ENCODE measurements around the gene HAO1. TPM values are rescaled to one million over a fixed set of nuclear protein-coding genes. Genes with fewer than 3 reads are reported as not detected.

Gene HAO1
- total RNA-seq, 3 donors from 2014 or later (not counting 1 experiment from before 2014, with no cell fraction given) = not detected

- Histone ChIP-seq H3K4me1 (ENCODE audit: control insufficient read depth, insufficient read depth, low read length) (no peaks in the 10 kb centered on the region), H3K4me3 (ENCODE audit: low read length) (no peak overlapping the region), H3K9me3 (ENCODE audit: control insufficient read depth, insufficient read depth, low read length) (no peaks in the 10 kb centered on the region), H3K27ac (ENCODE audit: low read length) (no peak overlapping the region), H3K36me3 (ENCODE audit: control insufficient read depth, insufficient read depth, low read length) (no peaks in the 10 kb centered on the region), H3K27me3 (ENCODE audit: control insufficient read depth, insufficient read depth, low read length) (no peaks in the 10 kb centered on the region)
- no peaks in the 10 kb centered on the region for H3K36me3 Mint-ChIP-seq
- intact Hi-C loops (cut with micrococcal nuclease) = no loop called here
- peaks cover 0 to 2% of the 10 kb centered on the region in 2 donors for H3K9me3 Mint-ChIP-seq
- H3K27me3 Mint-ChIP-seq (ENCODE audit: low read depth in 2 of 2) = peaks cover 10 to 12% of the 10 kb centered on the region in 2 donors
- H3K4me1 Mint-ChIP-seq = no peaks in the 10 kb centered on the region
- no peak overlapping the region for H3K4me3 Mint-ChIP-seq
- H3K27ac Mint-ChIP-seq = no peak overlapping the region
- no peak for DNase-seq
- WGBS (ENCODE audit: insufficient coverage) = no CpG with 5 or more reads among the region's 2 CpGs
- no peak for TF ChIP-seq CTCF (IDR thresholded peaks at IDR 0.05)
- no peak for ATAC-seq
Measured at GRCh38 chr20:7849675-7850074, 90.6 kb downstream of the HAO1 start.

- Mint-ChIP-seq H3K36me3 (no peaks in the 10 kb centered on the region), H3K27ac (no peak overlapping the region), H3K27me3 (ENCODE audit: low read depth in 2 of 2) (peaks cover 10 to 12% of the 10 kb centered on the region in 2 donors), H3K9me3 (peaks cover 0 to 2% of the 10 kb centered on the region in 2 donors), H3K4me3 (no peak overlapping the region), H3K4me1 (no peaks in the 10 kb centered on the region)
- H3K4me1 ChIP-seq (ENCODE audit: control insufficient read depth, insufficient read depth, low read length) = no peaks in the 10 kb centered on the region
- no peak overlapping the region for H3K4me3 ChIP-seq (ENCODE audit: low read length)
- H3K9me3 ChIP-seq (ENCODE audit: control insufficient read depth, insufficient read depth, low read length) = no peaks in the 10 kb centered on the region
- WGBS (ENCODE audit: insufficient coverage) = no CpG with 5 or more reads among the region's 2 CpGs
- intact Hi-C loops (cut with micrococcal nuclease) = no loop called here
- H3K27ac ChIP-seq (ENCODE audit: low read length) = no peak overlapping the region
- DNase-seq = no peak
- no peak for ATAC-seq
- no peak for TF ChIP-seq CTCF (IDR thresholded peaks at IDR 0.05)
- no peaks in the 10 kb centered on the region for H3K27me3 ChIP-seq (ENCODE audit: control insufficient read depth, insufficient read depth, low read length)
- H3K36me3 ChIP-seq (ENCODE audit: control insufficient read depth, insufficient read depth, low read length) = no peaks in the 10 kb centered on the region
Measured at GRCh38 chr20:7848351-7848750, 91.9 kb downstream of the HAO1 start.

GRCh38 chr20:7843613-7844012 lies 96.6 kb downstream of the HAO1 start:
- H3K9me3 ChIP-seq (ENCODE audit: control insufficient read depth, insufficient read depth, low read length) = no peaks in the 10 kb centered on the region
- H3K36me3 ChIP-seq (ENCODE audit: control insufficient read depth, insufficient read depth, low read length) = no peaks in the 10 kb centered on the region
- peaks cover 6% of the 10 kb centered on the region for H3K27me3 ChIP-seq (ENCODE audit: control insufficient read depth, insufficient read depth, low read length)
- H3K4me3 Mint-ChIP-seq = no peak overlapping the region
- no peak for TF ChIP-seq CTCF (IDR thresholded peaks at IDR 0.05)
- peaks cover 8 to 12% of the 10 kb centered on the region in 2 donors for H3K27me3 Mint-ChIP-seq (ENCODE audit: low read depth in 2 of 2)
- H3K4me3 ChIP-seq (ENCODE audit: low read length) = no peak overlapping the region
- H3K27ac ChIP-seq (ENCODE audit: low read length) = no peak overlapping the region
- no peaks in the 10 kb centered on the region for H3K36me3 Mint-ChIP-seq
- H3K9me3 Mint-ChIP-seq = peaks cover 0 to 2% of the 10 kb centered on the region in 2 donors
- no peak overlapping the region for H3K27ac Mint-ChIP-seq
- H3K4me1 Mint-ChIP-seq = no peaks in the 10 kb centered on the region
- DNase-seq (no peak), ATAC-seq (no peak)
- intact Hi-C loops (cut with micrococcal nuclease) = no loop called here
- no peaks in the 10 kb centered on the region for H3K4me1 ChIP-seq (ENCODE audit: control insufficient read depth, insufficient read depth, low read length)

- Histone ChIP-seq H3K27ac (ENCODE audit: low read length) (no peak overlapping the region), H3K9me3 (ENCODE audit: control insufficient read depth, insufficient read depth, low read length) (no peaks in the 10 kb centered on the region), H3K4me3 (ENCODE audit: low read length) (no peak overlapping the region), H3K27me3 (ENCODE audit: control insufficient read depth, insufficient read depth, low read length) (peaks cover 6% of the 10 kb centered on the region), H3K4me1 (ENCODE audit: control insufficient read depth, insufficient read depth, low read length) (no peaks in the 10 kb centered on the region), H3K36me3 (ENCODE audit: control insufficient read depth, insufficient read depth, low read length) (no peaks in the 10 kb centered on the region)
- DNase-seq (no peak), ATAC-seq (no peak)
- peaks cover 0 to 2% of the 10 kb centered on the region in 2 donors for H3K9me3 Mint-ChIP-seq
- WGBS (ENCODE audit: insufficient coverage) = 65% methylated on average over 2 of the region's 2 CpGs
- no peak for TF ChIP-seq CTCF (IDR thresholded peaks at IDR 0.05)
- H3K27me3 Mint-ChIP-seq (ENCODE audit: low read depth in 2 of 2) = peaks cover 8% of the 10 kb centered on the region in 2 donors
- H3K36me3 Mint-ChIP-seq = no peaks in the 10 kb centered on the region
- H3K4me1 Mint-ChIP-seq = no peaks in the 10 kb centered on the region
- no peak overlapping the region for H3K4me3 Mint-ChIP-seq
- intact Hi-C loops (cut with micrococcal nuclease) = no loop called here
- no peak overlapping the region for H3K27ac Mint-ChIP-seq
Measured at GRCh38 chr20:7841971-7842310, 98.3 kb downstream of the HAO1 start.

Data from natural killer cell (primary cell).